Activated T-cell treated with anti-CD3 and anti-CD28 coated beads, Interleukin-2, amount 50 U/mL, for 4 hours (primary cell): ENCODE measurements around the gene SLC25A21. TPM values are rescaled to one million over a fixed set of nuclear protein-coding genes. Genes with fewer than 3 reads are reported as not detected.
"Not testable (repeated sequence)": the region's sequence is repeated elsewhere in the genome, so short reads cannot be mapped to it uniquely, and the experiment has no call there.

ENCODE experiments used
- ATAC-seq, 2 donors: fragments of 200-7000 bp; cut with Tn5 transposase; one replicate each; pipeline ENCODE4 v1.10.0; 2021
- DNase-seq: peaks from one replicate; pipeline ENCODE4 v3.0.0-alpha.2; 2020
- H3K27me3 Mint-ChIP-seq: one replicate; pipeline ENCODE4 v1.8.0; 2021; ENCODE audit warnings: low read depth, mixed read lengths
- H3K36me3 Mint-ChIP-seq: one replicate; pipeline ENCODE4 v1.8.0; 2022; ENCODE audit warnings: mixed read lengths; ENCODE audit not compliant: insufficient read depth
- H3K4me1 Mint-ChIP-seq: one replicate; pipeline ENCODE4 v1.8.0; 2021; ENCODE audit warnings: low read depth, mixed read lengths
- H3K4me3 Mint-ChIP-seq: one replicate; pipeline ENCODE4 v1.8.0; 2021; ENCODE audit warnings: mild to moderate bottlenecking, moderate library complexity, mixed read lengths
- H3K9me3 Mint-ChIP-seq: one replicate; pipeline ENCODE4 v1.8.0; 2021; ENCODE audit warnings: mixed read lengths
- total RNA-seq, 3 donors: library from RNA; stranded (reverse); gene quantifications; one replicate each; pipeline ENCODE4 v1.2.1, GENCODE V29; 2021

SLC25A21 gene
- total RNA-seq, 3 donors from 2014 or later, result not detected

GRCh38 chr14:36997843-36998242 lies 174.6 kb downstream of the SLC25A21 start:
- Mint-ChIP-seq H3K9me3 (peaks cover 3% of the 10 kb centered on the region), H3K4me3 (no peak overlapping the region), H3K27me3 (no peaks in the 10 kb centered on the region), H3K36me3 (no peaks in the 10 kb centered on the region), H3K4me1 (no peaks in the 10 kb centered on the region)
- no peak for DNase-seq
- no peak for ATAC-seq

- Mint-ChIP-seq H3K4me1 (no peaks in the 10 kb centered on the region), H3K36me3 (no peaks in the 10 kb centered on the region), H3K4me3 (no peak overlapping the region), H3K9me3 (peaks cover 3% of the 10 kb centered on the region), H3K27me3 (no peaks in the 10 kb centered on the region)
- ATAC-seq (no peak), DNase-seq (no peak)
These were observed 175.4 kb downstream of the SLC25A21 start for GRCh38 chr14:36996857-36997590.

GRCh38 chr14:36996133-36996856 lies 176.1 kb downstream of the SLC25A21 start:
- Mint-ChIP-seq H3K4me1 (no peaks in the 10 kb centered on the region), H3K36me3 (no peaks in the 10 kb centered on the region), H3K4me3 (no peak overlapping the region), H3K9me3 (peaks cover 3% of the 10 kb centered on the region), H3K27me3 (no peaks in the 10 kb centered on the region)
- ATAC-seq, result no peak
- no peak for DNase-seq

- H3K36me3 Mint-ChIP-seq, result no peaks in the 10 kb centered on the region
- DNase-seq, result no peak
- H3K9me3 Mint-ChIP-seq, result no peaks in the 10 kb centered on the region
- no peaks in the 10 kb centered on the region for H3K4me1 Mint-ChIP-seq
- no peak overlapping the region for H3K4me3 Mint-ChIP-seq
- H3K27me3 Mint-ChIP-seq, result no peaks in the 10 kb centered on the region
- ATAC-seq, result no peak
These were observed 182.6 kb downstream of the SLC25A21 start for GRCh38 chr14:36989806-36990205.

GRCh38 chr14:36988989-36989388 lies 183.4 kb downstream of the SLC25A21 start:
- no peak overlapping the region for H3K4me3 Mint-ChIP-seq
- no peaks in the 10 kb centered on the region for H3K27me3 Mint-ChIP-seq
- ATAC-seq, result no peak
- no peak for DNase-seq
- H3K9me3 Mint-ChIP-seq, result no peaks in the 10 kb centered on the region
- H3K4me1 Mint-ChIP-seq, result no peaks in the 10 kb centered on the region
- no peaks in the 10 kb centered on the region for H3K36me3 Mint-ChIP-seq

- Mint-ChIP-seq H3K9me3 (no peaks in the 10 kb centered on the region), H3K4me1 (no peaks in the 10 kb centered on the region), H3K27me3 (no peaks in the 10 kb centered on the region), H3K36me3 (no peaks in the 10 kb centered on the region), H3K4me3 (no peak overlapping the region)
- DNase-seq (no peak), ATAC-seq (no peak)
These were observed 183.8 kb downstream of the SLC25A21 start for GRCh38 chr14:36988568-36988967.

- Mint-ChIP-seq H3K4me1 (no peaks in the 10 kb centered on the region), H3K9me3 (no peaks in the 10 kb centered on the region), H3K27me3 (no peaks in the 10 kb centered on the region), H3K36me3 (no peaks in the 10 kb centered on the region), H3K4me3 (no peak overlapping the region)
- ATAC-seq (no peak), DNase-seq (no peak)
These were observed 186.0 kb downstream of the SLC25A21 start for GRCh38 chr14:36986407-36986806.

- no peaks in the 10 kb centered on the region for H3K36me3 Mint-ChIP-seq
- ATAC-seq, result no peak
- H3K4me1 Mint-ChIP-seq, result no peaks in the 10 kb centered on the region
- H3K4me3 Mint-ChIP-seq, result no peak overlapping the region
- DNase-seq, result no peak
- no peaks in the 10 kb centered on the region for H3K27me3 Mint-ChIP-seq
- no peaks in the 10 kb centered on the region for H3K9me3 Mint-ChIP-seq
These were observed 190.4 kb downstream of the SLC25A21 start for GRCh38 chr14:36981832-36982529.

- not testable (repeated sequence) for H3K36me3 Mint-ChIP-seq, H3K4me3 Mint-ChIP-seq, H3K9me3 Mint-ChIP-seq, ATAC-seq, DNase-seq, H3K27me3 Mint-ChIP-seq, H3K4me1 Mint-ChIP-seq
These were observed 192.0 kb downstream of the SLC25A21 start for GRCh38 chr14:36980413-36980812.

GRCh38 chr14:36979863-36980262 lies 192.5 kb downstream of the SLC25A21 start:
- Mint-ChIP-seq H3K4me3 (no peak overlapping the region), H3K9me3 (peaks cover 4% of the 10 kb centered on the region), H3K27me3 (no peaks in the 10 kb centered on the region), H3K36me3 (no peaks in the 10 kb centered on the region), H3K4me1 (no peaks in the 10 kb centered on the region)
- ATAC-seq, result no peak
- no peak for DNase-seq

GRCh38 chr14:36976571-36977023 lies 195.8 kb downstream of the SLC25A21 start:
- no peaks in the 10 kb centered on the region for H3K27me3 Mint-ChIP-seq
- ATAC-seq, result no peak
- peaks cover 4% of the 10 kb centered on the region for H3K9me3 Mint-ChIP-seq
- no peaks in the 10 kb centered on the region for H3K4me1 Mint-ChIP-seq
- H3K36me3 Mint-ChIP-seq, result no peaks in the 10 kb centered on the region
- no peak for DNase-seq
- no peak overlapping the region for H3K4me3 Mint-ChIP-seq

- H3K36me3 Mint-ChIP-seq, result no peaks in the 10 kb centered on the region
- H3K4me1 Mint-ChIP-seq, result no peaks in the 10 kb centered on the region
- no peak for ATAC-seq
- H3K9me3 Mint-ChIP-seq, result peaks cover 4% of the 10 kb centered on the region
- DNase-seq, result no peak
- H3K4me3 Mint-ChIP-seq, result no peak overlapping the region
- H3K27me3 Mint-ChIP-seq, result no peaks in the 10 kb centered on the region
These were observed 196.6 kb downstream of the SLC25A21 start for GRCh38 chr14:36975834-36976233.

- H3K4me3 Mint-ChIP-seq, result no peak overlapping the region
- H3K36me3 Mint-ChIP-seq, result no peaks in the 10 kb centered on the region
- peaks cover 4% of the 10 kb centered on the region for H3K9me3 Mint-ChIP-seq
- no peaks in the 10 kb centered on the region for H3K4me1 Mint-ChIP-seq
- DNase-seq (no peak), ATAC-seq (no peak)
- H3K27me3 Mint-ChIP-seq, result no peaks in the 10 kb centered on the region
These were observed 197.4 kb downstream of the SLC25A21 start for GRCh38 chr14:36974985-36975384.

GRCh38 chr14:36973806-36974442 lies 198.5 kb downstream of the SLC25A21 start:
- peaks cover 4% of the 10 kb centered on the region for H3K9me3 Mint-ChIP-seq
- no peaks in the 10 kb centered on the region for H3K4me1 Mint-ChIP-seq
- H3K4me3 Mint-ChIP-seq, result no peak overlapping the region
- no peaks in the 10 kb centered on the region for H3K27me3 Mint-ChIP-seq
- no peak for DNase-seq
- no peaks in the 10 kb centered on the region for H3K36me3 Mint-ChIP-seq
- ATAC-seq, result no peak
